K562 (cell line): ENCODE data around the gene DAGLA. TPM values are rescaled to one million over a fixed set of nuclear protein-coding genes. Genes with fewer than 3 reads are reported as not detected.

ENCODE experiments used
- CHCHD3 ChIP-seq: fragments of 250-450 bp; sonication (Bioruptor Pico); IDR thresholded peaks from 2 replicates; pipeline ENCODE4 v2.1.2; 2022; ENCODE audit warnings: mild to moderate bottlenecking
- DDX20 ChIP-seq: fragments of 450-650 bp; IDR thresholded peaks from 2 replicates; pipeline ENCODE4 v1.6.1; 2016; ENCODE audit warnings: missing genetic modification characterization, low read depth, mild to moderate bottlenecking, missing compliant biosample characterization, moderate library complexity
- SIN3A ChIP-seq, 2 experiments: fragments of 150-350 bp in 1 of 2; IDR thresholded peaks; 2 replicates each; pipeline ENCODE4 v1.6.1; 2011 to 2016; ENCODE audit warnings: borderline replicate concordance in 2 of 2, low read depth in 2 of 2, low read length in 2 of 2, mild to moderate bottlenecking in 2 of 2, moderate library complexity in 2 of 2; ENCODE audit not compliant: control insufficient read depth in 1 of 2
- ZBTB40 ChIP-seq, 2 experiments: fragments of 450-650 bp in 1 of 2; sonication (generic) in 1 of 2; formaldehyde crosslinking in 1 of 2; IDR thresholded peaks; 2 replicates each; pipeline versions ENCODE4 v1.7.1 to v1.9.0; 2016 to 2022; ENCODE audit warnings: inconsistent platforms in 1 of 2, mild to moderate bottlenecking in 1 of 2, missing genetic modification reagents in 1 of 2
- ZNF778 ChIP-seq: fragments of 450-650 bp; formaldehyde crosslinking; IDR thresholded peaks from 2 replicates; pipeline ENCODE4 v1.4.0; 2020; ENCODE audit warnings: mild to moderate bottlenecking, moderate library complexity
- polyA plus RNA-seq, 8 experiments: library from polyadenylated mRNA; depleted of rRNA in 4 of 8; stranded (reverse) in 5 of 8; unstranded in 3 of 8; fragments of >200 nt; fragmentation: Nextera tagmentation in 2 of 8; fragmentation: Illumina TruSeq in 1 of 8; extraction: Ambion mirVana in 2 of 8; extraction: Trizol in 1 of 8; gene quantifications; 2 replicates each; pipeline versions ENCODE4 v1.2.1 to v1.2.3, GENCODE V29; 2011 to 2014; ENCODE audit warnings: inconsistent platforms in 1 of 8, missing spikeins in 1 of 8
- total RNA-seq, 7 experiments: library from RNA; depleted of rRNA in 6 of 7; stranded (reverse); fragments of >200 nt in 6 of 7; fragmentation: Illumina TruSeq in 2 of 7; extraction: Trizol in 2 of 7; gene quantifications; 2 replicates each; pipeline versions ENCODE4 v1.2.1 to v1.2.3, GENCODE V29; 2011 to 2021; ENCODE audit warnings: low replicate concordance in 1 of 7
- TF ChIP-seq, protein P1 (sequence below): sonication (generic); formaldehyde crosslinking; IDR thresholded peaks from 2 replicates; pipeline ENCODE4 v1.8.1; 2023; ENCODE audit warnings: missing genetic modification reagents, mild to moderate bottlenecking, borderline replicate concordance
- TF ChIP-seq, protein P2 (sequence below): fragments of 450-650 bp; formaldehyde crosslinking; IDR thresholded peaks from 2 replicates; pipeline ENCODE4 v1.4.0; 2020; ENCODE audit warnings: mild to moderate bottlenecking, moderate library complexity
- TF ChIP-seq, protein P3 (sequence below): fragments of 450-650 bp; IDR thresholded peaks from one replicate; pipeline ENCODE4 v1.6.1; 2018; ENCODE audit warnings: mild to moderate bottlenecking, moderate library complexity; ENCODE audit not compliant: partially characterized antibody

The DAGLA gene
- total and polyA plus RNA-seq, 9 of the 15 experiments (the other 6 are each of a cell fraction or from before 2014, with no cell fraction given), result 0.03 to 0.16 (median 0.04) TPM; not detected in 4

DNA sequence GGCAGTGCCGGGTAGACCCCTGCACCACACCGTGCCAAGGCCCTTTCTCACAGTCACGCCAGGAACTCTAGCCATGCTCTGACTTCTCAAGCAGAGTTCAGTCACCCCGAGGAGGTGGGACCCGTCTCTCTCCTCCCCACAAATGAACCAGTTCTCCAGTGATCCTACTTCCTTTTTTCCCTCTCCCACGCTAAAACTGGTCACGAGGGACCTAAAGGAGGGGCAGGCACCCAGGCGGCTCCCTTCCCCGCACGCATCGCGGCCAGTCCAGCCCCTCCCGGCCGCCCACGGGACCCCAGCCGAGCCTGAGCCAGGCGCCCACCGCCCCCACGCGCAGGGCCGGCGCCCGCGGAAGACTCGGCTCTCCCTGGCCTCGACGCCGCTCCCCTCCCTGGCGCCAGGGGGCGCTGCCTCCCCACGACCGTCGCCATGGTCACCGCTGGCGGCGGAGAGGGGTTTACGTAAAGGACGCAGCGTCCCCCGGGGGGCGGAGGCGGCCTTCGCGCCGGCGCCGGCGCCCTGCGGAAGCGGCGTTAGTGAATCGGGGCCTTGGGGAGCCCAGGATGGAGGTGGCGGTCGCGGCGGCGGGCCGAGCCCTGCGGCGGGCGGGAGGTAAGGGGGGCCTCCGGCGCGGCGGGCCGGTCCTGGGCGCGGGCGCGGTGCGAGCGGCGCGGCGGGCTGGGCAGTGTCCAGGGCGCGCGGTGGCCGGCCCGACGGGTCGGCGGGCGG, at the start of gene DAGLA (continued):
- TF ChIP-seq, protein P1, sequence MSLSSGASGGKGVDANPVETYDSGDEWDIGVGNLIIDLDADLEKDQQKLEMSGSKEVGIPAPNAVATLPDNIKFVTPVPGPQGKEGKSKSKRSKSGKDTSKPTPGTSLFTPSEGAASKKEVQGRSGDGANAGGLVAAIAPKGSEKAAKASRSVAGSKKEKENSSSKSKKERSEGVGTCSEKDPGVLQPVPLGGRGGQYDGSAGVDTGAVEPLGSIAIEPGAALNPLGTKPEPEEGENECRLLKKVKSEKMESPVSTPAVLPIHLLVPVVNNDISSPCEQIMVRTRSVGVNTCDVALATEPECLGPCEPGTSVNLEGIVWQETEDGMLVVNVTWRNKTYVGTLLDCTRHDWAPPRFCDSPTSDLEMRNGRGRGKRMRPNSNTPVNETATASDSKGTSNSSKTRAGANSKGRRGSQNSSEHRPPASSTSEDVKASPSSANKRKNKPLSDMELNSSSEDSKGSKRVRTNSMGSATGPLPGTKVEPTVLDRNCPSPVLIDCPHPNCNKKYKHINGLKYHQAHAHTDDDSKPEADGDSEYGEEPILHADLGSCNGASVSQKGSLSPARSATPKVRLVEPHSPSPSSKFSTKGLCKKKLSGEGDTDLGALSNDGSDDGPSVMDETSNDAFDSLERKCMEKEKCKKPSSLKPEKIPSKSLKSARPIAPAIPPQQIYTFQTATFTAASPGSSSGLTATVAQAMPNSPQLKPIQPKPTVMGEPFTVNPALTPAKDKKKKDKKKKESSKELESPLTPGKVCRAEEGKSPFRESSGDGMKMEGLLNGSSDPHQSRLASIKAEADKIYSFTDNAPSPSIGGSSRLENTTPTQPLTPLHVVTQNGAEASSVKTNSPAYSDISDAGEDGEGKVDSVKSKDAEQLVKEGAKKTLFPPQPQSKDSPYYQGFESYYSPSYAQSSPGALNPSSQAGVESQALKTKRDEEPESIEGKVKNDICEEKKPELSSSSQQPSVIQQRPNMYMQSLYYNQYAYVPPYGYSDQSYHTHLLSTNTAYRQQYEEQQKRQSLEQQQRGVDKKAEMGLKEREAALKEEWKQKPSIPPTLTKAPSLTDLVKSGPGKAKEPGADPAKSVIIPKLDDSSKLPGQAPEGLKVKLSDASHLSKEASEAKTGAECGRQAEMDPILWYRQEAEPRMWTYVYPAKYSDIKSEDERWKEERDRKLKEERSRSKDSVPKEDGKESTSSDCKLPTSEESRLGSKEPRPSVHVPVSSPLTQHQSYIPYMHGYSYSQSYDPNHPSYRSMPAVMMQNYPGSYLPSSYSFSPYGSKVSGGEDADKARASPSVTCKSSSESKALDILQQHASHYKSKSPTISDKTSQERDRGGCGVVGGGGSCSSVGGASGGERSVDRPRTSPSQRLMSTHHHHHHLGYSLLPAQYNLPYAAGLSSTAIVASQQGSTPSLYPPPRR (CRISPR knock-in tag), result no peak
- TF ChIP-seq, protein P2, sequence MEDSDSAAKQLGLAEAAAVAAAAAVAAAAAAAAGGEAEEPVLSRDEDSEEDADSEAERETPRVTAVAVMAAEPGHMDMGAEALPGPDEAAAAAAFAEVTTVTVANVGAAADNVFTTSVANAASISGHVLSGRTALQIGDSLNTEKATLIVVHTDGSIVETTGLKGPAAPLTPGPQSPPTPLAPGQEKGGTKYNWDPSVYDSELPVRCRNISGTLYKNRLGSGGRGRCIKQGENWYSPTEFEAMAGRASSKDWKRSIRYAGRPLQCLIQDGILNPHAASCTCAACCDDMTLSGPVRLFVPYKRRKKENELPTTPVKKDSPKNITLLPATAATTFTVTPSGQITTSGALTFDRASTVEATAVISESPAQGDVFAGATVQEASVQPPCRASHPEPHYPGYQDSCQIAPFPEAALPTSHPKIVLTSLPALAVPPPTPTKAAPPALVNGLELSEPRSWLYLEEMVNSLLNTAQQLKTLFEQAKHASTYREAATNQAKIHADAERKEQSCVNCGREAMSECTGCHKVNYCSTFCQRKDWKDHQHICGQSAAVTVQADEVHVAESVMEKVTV (CRISPR knock-in tag), result no peak
- TF ChIP-seq, protein P3, sequence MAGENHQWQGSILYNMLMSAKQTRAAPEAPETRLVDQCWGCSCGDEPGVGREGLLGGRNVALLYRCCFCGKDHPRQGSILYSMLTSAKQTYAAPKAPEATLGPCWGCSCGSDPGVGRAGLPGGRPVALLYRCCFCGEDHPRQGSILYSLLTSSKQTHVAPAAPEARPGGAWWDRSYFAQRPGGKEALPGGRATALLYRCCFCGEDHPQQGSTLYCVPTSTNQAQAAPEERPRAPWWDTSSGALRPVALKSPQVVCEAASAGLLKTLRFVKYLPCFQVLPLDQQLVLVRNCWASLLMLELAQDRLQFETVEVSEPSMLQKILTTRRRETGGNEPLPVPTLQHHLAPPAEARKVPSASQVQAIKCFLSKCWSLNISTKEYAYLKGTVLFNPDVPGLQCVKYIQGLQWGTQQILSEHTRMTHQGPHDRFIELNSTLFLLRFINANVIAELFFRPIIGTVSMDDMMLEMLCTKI, result no peak
- no peak for TF ChIP-seq DDX20
- TF ChIP-seq ZBTB40 (IDR thresholded peaks at IDR 0.05), result no peak
- TF ChIP-seq ZBTB40 (CRISPR knock-in tag; IDR thresholded peaks at IDR 0.05), result no peak
- TF ChIP-seq SIN3A (IDR thresholded peaks at IDR 0.05; ENCODE audit: borderline replicate concordance in 2 of 2, control insufficient read depth in 1 of 2, low read depth in 2 of 2, low read length in 2 of 2), result no peak
- TF ChIP-seq ZNF778, result no peak
- TF ChIP-seq CHCHD3, result no peak
